GM21825 (cell line): Measurements from ENCODE around the gene TXNRD2.
"Not testable (repeated sequence)": the region's sequence is repeated elsewhere in the genome, so short reads cannot be mapped to it uniquely, and the experiment has no call there.

Experiments used
- ATAC-seq: cut with Tn5 transposase; IDR thresholded peaks from one replicate; pipeline ENCODE4 v1.9.1; 2021; ENCODE audit warnings: mild to moderate bottlenecking, moderate library complexity; ENCODE audit not compliant: unreplicated experiment

Gene TXNRD2

GRCh38 chr22:19951346-19951745 lies 9.7 kb upstream of the TXNRD2 start:
- no peak for ATAC-seq

- ATAC-seq: no peak
Measured at GRCh38 chr22:19948057-19948760, 6.6 kb upstream of the TXNRD2 start.

GRCh38 chr22:19943082-19944026 lies 1.7 kb upstream of the TXNRD2 start:
- no peak for ATAC-seq

- ATAC-seq: peak; percentile 25
Measured at GRCh38 chr22:19942157-19943081, 801 bp upstream of the TXNRD2 start.

DNA sequence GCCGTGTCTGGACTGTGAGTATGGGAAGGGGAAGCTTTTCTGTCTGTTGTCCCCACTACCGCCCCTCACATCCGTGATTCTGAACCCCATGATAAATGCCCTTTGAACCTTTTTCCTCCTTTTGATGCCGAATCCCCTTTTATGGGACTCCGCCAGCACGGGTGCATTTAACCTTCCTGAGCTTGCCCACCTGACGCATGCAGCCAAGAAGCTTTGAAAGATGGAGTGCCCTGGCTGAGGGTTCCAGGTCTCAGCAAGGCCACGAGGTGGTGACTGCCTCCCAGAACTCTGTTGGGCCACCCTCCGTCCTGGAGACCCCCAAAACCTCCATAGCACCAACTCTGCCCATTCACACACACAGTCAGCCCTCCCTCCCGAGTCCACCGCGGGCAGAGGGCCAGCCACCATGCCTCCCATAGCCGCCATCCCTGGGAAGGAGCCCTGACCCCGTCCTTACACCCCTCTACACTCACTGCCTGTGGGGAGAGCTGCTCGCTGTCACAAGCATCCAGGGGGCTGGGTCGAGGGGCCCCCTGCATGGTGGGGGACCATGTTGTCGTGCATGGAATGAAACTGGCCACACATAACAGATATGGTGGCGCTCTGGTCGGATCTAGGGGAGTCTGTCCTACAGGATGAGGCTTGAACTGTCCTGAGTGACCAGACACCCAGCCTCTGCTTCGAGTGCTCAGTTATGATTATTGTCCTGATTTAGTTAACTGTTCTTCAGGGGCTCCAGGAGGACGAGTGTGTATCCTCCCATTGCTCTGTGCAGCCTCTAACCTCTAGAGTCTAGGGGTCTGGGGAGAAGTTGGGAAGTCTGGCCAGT lies 868 bp downstream of the TXNRD2 start:
- ATAC-seq: no peak

DNA sequence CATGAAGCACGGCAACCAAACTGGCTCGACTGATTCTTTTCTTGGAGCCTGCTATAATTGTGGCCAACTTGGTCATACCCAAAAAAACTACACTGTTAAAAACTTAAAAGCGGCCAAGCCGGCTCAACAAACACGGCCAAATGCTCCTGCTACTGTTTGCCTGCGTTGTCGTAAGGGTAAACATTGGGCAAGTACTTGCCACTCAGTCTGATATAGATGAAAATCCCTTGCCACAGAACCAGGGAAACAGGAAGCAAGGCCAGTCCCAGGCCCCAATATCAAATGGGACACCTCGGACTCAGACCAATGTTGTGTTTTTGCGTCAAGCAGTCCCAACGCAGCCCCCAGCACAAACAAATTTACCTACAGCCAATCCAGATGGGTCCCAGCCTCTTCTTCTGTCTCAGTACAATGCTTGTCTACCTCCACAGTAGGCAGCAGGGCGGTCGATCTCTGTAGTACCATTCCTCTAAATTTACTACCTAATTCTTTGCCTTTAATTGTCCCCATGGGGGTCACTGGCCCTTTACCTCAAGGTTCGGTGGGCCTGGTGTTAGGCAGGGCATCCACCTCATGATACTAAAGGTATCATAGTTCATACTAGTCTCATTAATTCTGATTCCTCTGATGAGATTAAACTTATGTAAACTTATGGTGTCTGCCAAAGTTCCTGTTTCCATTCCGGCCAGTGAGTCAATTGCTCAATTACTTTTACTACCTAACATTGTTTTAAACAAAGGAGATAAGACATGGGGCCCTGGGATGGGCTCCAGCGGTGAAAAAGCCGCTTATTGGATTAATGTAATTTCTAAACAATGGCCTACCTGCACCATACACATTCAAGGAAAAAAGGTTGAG lies 3.8 kb downstream of the TXNRD2 start:
- ATAC-seq: no peak

DNA sequence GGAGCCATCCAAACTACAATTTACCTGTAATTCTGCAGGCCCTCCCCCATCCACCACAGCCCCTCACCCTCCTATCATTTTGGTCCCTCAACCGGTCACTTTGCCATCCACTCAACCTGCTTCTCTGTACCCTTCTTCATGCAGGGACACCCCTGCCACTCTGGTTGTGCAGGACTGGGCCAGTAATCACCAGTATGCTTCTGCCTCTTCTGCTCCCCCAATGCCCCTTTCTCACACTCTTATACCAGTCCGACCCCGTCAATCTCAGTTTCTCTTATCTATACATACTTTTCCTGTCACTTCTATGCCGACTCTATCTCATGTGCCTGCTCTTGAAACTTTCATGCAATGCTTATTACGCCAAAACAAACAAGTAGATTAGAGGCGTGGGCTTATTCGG lies 5.1 kb downstream of the TXNRD2 start:
- ATAC-seq: no peak

DNA sequence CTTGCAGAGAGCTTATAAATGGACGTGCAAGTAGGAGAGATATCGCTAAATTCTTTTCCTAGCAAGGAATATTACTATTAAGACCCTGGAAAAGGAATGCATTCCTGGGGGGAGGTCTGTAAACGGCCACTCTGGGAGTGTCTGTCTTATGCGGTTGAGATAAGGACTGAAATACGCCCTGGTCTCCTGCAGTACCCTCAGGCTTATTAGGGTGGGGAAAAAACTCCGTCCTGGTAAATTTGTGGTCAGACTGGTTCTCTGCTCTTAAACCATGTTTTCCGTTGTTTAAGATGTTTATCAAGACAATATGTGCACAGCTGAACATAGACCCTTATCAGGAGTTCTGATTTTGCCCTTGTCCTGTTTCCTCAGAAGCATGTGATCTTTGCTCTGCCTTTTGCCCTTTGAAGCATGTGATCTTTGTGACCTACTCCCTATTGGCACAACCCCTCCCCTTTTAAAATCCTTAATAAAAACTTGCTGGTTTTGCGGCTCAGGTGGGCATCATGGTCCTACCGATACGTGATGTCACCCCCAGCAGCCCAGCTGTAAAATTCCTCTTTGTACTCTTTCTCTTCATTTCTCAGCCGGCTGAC lies 6.4 kb downstream of the TXNRD2 start:
- ATAC-seq: not testable (repeated sequence)

GRCh38 chr22:19933341-19934241 lies 8.0 kb downstream of the TXNRD2 start:
- ATAC-seq: no peak

GRCh38 chr22:19932367-19933206 lies 9.0 kb downstream of the TXNRD2 start:
- no peak for ATAC-seq

GRCh38 chr22:19931514-19931913 lies 10.1 kb downstream of the TXNRD2 start:
- ATAC-seq: no peak

DNA sequence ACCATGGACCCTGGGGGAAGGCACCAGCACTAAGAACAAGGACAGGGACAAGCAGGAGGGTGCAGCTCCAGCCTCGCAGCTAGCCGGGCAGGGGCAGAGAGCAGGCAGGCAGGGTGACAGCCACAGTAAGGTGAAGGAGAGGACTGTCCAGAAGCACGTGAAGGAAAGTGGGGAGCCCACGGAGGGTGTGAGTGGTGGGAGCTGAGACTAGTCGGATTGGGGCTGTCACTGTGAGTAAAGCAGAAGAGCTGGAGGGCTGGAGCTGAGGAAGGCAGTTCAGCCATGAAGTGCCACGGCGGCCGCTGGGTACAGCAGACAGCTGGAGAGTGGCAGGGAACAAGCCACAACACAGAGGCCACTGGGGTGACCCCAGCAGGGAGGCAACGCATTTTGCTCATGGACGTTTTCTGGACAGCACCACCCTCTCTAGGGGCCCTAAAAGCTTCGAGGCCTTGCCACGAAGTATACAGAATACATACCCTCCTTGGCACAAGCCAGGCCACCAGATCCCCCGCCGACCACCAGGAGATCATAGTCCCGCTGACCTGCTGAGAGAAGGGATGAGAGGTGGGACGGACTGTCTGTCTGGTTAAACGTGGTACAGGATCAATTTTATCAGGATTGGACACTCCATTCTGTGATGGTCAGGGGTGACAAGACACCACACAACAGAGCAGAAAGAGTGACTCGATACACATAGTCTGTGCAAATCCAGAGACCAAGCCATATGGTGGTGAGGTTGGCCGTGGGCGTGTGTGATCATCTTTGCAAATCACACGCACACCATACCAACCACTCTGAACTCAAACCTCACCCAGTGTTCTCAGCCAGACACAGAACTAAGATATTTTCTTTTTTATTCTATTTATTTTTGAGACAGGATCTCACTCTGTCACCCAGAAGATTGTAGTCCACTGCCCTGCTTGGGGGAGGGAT lies 10.8 kb downstream of the TXNRD2 start:
- no peak for ATAC-seq

DNA sequence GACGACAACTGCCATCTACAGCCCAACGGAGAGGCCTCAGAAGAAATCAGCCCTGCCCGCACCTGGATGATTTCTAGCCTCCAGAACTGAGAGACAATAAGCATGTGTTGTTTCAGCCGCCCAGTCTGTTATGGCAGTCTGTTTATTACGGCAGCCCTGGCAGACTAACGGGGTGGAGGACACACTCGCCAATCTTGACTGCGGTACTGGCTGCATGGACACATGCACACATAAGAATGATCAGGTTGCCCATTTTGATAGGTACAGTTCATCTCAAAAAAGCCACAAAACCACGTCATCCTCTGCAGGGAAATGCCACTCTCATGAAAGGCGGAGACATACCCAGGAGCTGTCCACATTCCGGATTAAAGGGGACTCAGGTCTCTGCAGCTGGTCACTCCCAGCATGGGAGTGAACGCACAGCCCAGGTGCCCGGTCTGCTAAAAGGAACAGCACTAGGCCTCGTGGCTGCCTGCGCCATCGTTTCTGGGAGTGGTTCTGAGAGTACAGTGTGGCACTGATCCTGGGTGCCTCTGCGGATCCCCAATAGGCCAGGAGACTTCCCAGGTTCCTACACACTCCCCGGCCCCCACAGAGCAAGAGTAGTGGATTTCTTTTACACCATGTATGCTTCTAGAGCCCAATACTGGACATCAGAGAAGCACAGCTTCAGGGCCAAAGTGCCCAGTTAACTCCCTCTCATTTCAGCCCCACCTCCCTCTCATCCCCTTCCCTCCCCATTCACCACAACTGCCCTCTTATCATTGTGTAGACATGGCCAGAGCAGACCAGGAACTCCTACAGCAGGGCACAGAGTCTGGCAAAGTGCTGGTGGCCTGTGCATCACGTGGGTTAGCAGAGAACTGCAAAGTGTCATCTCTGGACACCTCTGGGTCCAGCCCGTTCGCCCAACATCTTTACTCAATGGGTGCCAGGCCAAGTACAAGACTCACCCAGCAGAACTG lies 11.8 kb downstream of the TXNRD2 start:
- ATAC-seq: no peak

GRCh38 chr22:19928207-19928606 lies 13.4 kb downstream of the TXNRD2 start:
- no peak for ATAC-seq

DNA sequence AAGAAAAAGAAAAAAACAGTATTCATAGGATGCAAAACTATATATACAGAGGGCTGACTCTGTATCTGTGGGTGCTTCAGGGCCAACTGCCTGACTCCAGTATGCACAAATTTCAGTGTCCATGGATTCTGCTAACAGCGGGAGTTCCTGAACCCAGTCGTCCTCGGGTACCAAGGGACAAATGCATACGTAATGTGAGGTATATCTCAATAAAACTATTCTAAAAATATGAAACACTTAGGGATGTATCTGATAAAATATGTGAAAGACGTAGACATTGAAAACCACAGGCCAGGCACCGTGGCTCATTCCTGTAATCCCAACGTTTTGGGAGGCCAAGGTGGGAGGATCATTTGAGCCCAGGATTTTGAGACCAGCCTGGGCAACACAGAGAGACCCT lies 13.9 kb downstream of the TXNRD2 start:
- no peak for ATAC-seq
